Chondrocyte (in vitro differentiated cells): ENCODE data around the gene RAMACL. TPM values are rescaled to one million over a fixed set of nuclear protein-coding genes. Genes with fewer than 3 reads are reported as not detected.
A peak's percentile ranks its signal among the peaks of the same experiment; 100 is the strongest.

Source experiments
- DNase-seq: peaks from one replicate; pipeline ENCODE4 v3.0.0; 2021; ENCODE audit warnings: mixed read lengths, low spot score
- H3K27ac Mint-ChIP-seq: one replicate; pipeline ENCODE4 v1.8.0; 2021; ENCODE audit warnings: mild to moderate bottlenecking, moderate library complexity, mixed read lengths; ENCODE audit not compliant: unreplicated experiment
- H3K27me3 Mint-ChIP-seq: 2 replicates; pipeline ENCODE4 v1.8.0; 2021; ENCODE audit warnings: low read depth, mixed read lengths
- H3K36me3 Mint-ChIP-seq: 2 replicates; pipeline ENCODE4 v1.8.0; 2021; ENCODE audit warnings: low read depth, mixed read lengths
- H3K4me1 Mint-ChIP-seq: 2 replicates; pipeline ENCODE4 v1.8.0; 2021; ENCODE audit warnings: low read depth, mild to moderate bottlenecking, mixed read lengths
- H3K4me3 Mint-ChIP-seq: one replicate; pipeline ENCODE4 v1.8.0; 2021; ENCODE audit warnings: mild to moderate bottlenecking, moderate library complexity, mixed read lengths; ENCODE audit not compliant: unreplicated experiment
- H3K9me3 Mint-ChIP-seq: 2 replicates; pipeline ENCODE4 v1.8.0; 2021; ENCODE audit warnings: low read depth, mixed read lengths
- total RNA-seq: library from RNA; stranded (reverse); gene quantifications from 3 replicates; pipeline ENCODE4 v1.2.1, GENCODE V29; 2021
- TF ChIP-seq, protein P1 (sequence below): fragments of 200-600 bp; sonication (generic); IDR thresholded peaks from 2 replicates; pipeline ENCODE4 v1.5.0; 2021; ENCODE audit warnings: antibody characterized with exemption, mild to moderate bottlenecking, moderate library complexity

The RAMACL gene
- total RNA-seq, 1 donor from 2014 or later: 1.7 TPM

GRCh38 chr6:166544296-166544605 is 42.2 kb downstream of the RAMACL start:
- DNase-seq: no peak
- no peak overlapping the region for H3K4me3 Mint-ChIP-seq
- no peaks in the 10 kb centered on the region for H3K9me3 Mint-ChIP-seq
- no peaks in the 10 kb centered on the region for H3K27me3 Mint-ChIP-seq
- H3K4me1 Mint-ChIP-seq: peaks cover 29% of the 10 kb centered on the region
- no peak overlapping the region for H3K27ac Mint-ChIP-seq
- H3K36me3 Mint-ChIP-seq: peaks cover 14% of the 10 kb centered on the region
- TF ChIP-seq, protein P1, sequence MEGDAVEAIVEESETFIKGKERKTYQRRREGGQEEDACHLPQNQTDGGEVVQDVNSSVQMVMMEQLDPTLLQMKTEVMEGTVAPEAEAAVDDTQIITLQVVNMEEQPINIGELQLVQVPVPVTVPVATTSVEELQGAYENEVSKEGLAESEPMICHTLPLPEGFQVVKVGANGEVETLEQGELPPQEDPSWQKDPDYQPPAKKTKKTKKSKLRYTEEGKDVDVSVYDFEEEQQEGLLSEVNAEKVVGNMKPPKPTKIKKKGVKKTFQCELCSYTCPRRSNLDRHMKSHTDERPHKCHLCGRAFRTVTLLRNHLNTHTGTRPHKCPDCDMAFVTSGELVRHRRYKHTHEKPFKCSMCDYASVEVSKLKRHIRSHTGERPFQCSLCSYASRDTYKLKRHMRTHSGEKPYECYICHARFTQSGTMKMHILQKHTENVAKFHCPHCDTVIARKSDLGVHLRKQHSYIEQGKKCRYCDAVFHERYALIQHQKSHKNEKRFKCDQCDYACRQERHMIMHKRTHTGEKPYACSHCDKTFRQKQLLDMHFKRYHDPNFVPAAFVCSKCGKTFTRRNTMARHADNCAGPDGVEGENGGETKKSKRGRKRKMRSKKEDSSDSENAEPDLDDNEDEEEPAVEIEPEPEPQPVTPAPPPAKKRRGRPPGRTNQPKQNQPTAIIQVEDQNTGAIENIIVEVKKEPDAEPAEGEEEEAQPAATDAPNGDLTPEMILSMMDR: no peak

DNA sequence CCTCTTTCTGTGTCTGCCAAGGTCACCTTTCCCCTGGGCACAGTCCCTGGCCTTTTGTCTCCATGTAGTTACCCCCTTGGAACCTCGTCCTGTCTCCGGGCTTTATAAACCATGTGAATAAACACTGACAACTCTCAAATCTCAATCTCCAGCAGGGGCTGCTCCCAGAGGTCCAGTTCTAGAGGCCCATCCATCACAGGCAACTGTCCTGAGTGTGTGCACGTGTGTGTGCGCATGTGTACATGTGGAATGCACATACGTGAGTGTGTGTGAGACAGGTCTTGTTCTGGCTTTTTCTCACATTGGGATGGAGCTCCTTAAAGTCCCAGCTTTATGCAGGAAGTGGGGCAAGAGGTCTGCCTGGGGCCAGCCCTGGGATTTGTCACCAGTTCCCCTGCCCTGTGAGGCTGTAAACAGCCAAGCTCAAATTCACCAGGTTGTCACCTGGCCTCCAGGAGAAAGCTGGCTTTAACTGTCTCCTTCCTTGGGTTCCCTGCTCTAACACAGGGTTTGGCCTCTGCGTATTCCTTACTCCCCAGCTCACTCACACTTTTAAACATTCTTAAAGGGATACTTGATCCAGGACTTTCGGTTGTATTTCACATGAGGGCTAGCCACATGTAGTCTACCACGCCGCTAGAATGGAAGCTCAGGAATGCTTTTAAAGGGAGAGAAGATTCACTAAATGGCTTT is 42.7 kb downstream of the RAMACL start:
- H3K9me3 Mint-ChIP-seq: no peaks in the 10 kb centered on the region
- TF ChIP-seq, protein P1: no peak
- H3K4me3 Mint-ChIP-seq: no peak overlapping the region
- H3K27me3 Mint-ChIP-seq: no peaks in the 10 kb centered on the region
- no peak for DNase-seq
- H3K27ac Mint-ChIP-seq: peak overlapping the region; percentile 33
- H3K36me3 Mint-ChIP-seq: peaks cover 14% of the 10 kb centered on the region
- peaks cover 29% of the 10 kb centered on the region for H3K4me1 Mint-ChIP-seq

DNA sequence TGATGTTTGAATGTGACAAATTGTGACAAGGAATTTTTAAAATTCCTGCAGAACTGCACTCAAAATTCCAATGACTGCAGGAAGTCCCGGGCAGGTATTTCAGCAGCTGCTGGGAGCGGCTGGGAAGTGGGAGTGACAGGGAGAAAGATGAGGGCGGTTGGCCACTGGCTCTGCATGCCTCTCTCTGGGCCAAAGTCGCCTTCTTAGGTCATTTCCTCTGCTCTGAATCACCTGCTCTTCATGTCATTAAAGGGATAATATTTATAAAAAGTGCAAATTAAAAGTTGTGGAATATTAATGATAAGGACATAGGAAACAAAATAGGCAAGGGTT is 43.9 kb downstream of the RAMACL start:
- Mint-ChIP-seq H3K27me3 (no peaks in the 10 kb centered on the region), H3K36me3 (peaks cover 13% of the 10 kb centered on the region), H3K4me1 (peaks cover 29% of the 10 kb centered on the region), H3K9me3 (no peaks in the 10 kb centered on the region), H3K27ac (peak overlapping the region; percentile 65), H3K4me3 (no peak overlapping the region)
- DNase-seq: no peak
- TF ChIP-seq, protein P1: no peak

GRCh38 chr6:166541876-166542579 is 44.5 kb downstream of the RAMACL start:
- Mint-ChIP-seq H3K4me1 (peaks cover 29% of the 10 kb centered on the region), H3K9me3 (no peaks in the 10 kb centered on the region), H3K27ac (peak overlapping the region; percentile 65), H3K27me3 (no peaks in the 10 kb centered on the region), H3K36me3 (peaks cover 15% of the 10 kb centered on the region), H3K4me3 (no peak overlapping the region)
- TF ChIP-seq, protein P1: no peak
- no peak for DNase-seq

- H3K4me3 Mint-ChIP-seq: no peak overlapping the region
- H3K9me3 Mint-ChIP-seq: no peaks in the 10 kb centered on the region
- H3K27me3 Mint-ChIP-seq: no peaks in the 10 kb centered on the region
- no peak for DNase-seq
- H3K4me1 Mint-ChIP-seq: peaks cover 29% of the 10 kb centered on the region
- TF ChIP-seq, protein P1: no peak
- no peak overlapping the region for H3K27ac Mint-ChIP-seq
- peaks cover 19% of the 10 kb centered on the region for H3K36me3 Mint-ChIP-seq
Measured at GRCh38 chr6:166541366-166541765, 45.1 kb downstream of the RAMACL start.
